ENCODE results near the gene TMEM175.

The TMEM175 gene

DNA sequence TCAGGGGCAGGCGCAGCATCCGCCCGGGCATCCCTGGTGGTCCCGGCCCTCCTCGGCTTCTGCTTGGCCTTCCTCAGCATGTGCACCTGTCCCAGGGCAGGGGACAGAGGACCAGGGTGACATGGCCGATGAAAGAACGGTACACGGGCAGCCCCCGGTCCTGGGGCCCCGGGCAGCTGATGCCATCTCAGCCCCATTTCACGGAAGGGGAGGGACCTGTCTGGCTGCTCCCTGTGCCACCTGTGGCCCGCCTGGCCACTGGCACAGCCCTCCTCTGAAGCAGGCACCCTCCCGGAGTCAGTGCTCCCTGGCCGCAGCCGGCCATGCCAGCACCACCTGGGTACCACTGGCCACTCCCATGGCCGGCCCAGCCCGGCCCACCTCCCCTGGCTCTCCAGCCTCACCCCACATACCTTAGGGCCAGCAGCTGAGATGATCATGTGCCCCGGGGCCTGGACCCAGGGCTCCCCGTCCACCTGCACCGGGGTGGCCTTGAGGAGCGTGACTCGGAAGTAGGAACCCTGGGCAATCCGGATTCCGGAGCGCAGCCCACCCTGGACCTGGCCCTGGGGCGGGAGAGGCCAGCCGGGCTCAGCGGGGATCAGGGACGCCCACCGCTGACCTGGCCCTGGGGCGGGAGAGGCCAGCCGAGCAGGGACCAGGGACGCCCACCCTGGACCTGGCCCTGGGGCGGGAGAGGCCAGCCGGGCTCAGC, 28.5 kb downstream of the TMEM175 start:
- DNase-seq, result no peak

DNA sequence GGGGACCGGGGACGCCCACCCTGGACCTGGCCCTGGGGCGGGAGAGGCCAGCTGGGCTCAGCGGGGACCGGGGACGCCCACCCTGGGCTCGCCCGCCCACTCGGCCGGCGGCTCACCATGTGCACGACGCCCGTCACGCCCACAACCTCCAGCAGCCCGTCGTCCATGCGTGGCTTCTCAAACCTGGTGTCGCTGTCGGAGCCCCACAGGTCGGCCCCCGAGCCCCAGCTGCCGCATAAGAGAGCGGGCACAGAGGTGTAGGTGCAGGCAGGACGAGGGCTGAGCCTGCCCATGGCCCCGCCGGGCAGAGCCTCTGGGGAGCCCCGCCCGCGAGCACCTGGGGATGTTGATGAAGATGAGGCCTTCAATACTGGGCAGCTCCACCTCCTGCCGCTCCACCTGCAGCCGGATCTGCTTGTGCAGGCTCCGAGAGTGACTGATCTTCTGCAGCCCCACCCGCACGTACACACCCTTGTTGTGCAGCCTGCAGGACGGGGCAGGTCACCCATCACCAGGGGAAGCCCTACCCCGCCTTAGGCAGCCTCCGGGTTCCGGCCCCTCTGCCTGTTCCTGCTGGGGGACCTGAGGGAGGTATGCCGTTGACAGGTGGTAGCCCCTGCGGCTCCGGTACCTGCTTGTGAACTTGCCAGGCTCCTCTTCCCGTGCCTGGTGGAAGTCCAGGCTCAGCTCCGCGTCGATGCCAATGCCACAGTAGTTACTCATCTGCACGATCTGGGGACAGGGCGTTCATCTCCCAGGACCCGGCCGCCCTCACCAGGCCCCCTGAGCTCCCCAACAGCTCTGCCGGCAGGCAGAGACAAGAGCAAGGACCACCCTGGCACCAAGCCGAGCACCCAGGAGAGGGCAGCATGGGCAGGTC, 29.3 kb downstream of the TMEM175 start:
- no peak for DNase-seq

GRCh38 chr4:962231-963208, 30.3 kb downstream of the TMEM175 start:
- DNase-seq, result no peak

DNA sequence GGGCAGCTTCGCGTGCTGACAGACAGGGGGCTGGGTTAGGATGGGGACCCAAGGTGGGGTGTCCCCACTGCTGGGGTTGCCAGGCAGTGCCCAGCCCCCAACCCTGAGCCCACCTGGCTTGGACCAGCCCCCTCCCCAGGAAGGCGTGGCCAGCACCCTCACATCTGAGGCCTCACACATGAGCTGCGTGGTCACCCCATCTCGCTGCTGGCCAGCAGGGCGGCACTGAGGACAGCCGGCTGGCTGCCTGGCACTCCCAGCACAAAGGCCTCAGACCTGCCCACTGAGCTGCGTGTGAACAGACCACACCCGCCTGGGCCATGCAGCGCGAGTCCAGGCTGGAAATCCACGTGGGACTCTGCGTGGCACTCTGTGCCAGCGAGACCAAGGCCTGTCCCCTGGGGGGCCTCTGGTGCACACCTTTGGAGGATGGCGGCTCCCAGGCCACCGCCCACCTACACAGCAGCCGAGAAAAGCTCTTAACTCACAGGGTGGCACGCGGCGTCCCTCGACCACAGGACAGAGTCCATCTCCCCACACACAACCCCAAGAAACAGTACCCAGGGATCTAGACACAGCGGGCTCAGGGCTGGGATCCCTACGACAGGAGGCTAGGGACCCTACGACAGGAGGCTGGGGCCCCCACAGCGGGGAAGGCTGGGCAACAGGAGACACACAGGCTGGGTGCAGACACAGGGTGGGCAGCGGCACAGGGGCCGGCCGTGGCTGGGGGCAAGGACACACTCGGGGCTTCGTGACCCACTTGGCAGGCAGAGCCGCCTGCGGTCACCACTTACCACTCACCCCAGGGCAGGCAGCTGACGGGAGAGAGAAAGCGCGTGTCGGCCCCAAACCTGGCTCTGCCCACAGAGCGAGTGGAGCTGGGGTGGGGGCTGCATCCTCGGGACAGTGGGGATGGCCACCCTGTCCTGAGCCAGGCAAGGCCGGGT, 31.3 kb downstream of the TMEM175 start:
- DNase-seq, result no peak

GRCh38 chr4:964346-965025, 32.2 kb downstream of the TMEM175 start:
- DNase-seq, result no peak

DNA sequence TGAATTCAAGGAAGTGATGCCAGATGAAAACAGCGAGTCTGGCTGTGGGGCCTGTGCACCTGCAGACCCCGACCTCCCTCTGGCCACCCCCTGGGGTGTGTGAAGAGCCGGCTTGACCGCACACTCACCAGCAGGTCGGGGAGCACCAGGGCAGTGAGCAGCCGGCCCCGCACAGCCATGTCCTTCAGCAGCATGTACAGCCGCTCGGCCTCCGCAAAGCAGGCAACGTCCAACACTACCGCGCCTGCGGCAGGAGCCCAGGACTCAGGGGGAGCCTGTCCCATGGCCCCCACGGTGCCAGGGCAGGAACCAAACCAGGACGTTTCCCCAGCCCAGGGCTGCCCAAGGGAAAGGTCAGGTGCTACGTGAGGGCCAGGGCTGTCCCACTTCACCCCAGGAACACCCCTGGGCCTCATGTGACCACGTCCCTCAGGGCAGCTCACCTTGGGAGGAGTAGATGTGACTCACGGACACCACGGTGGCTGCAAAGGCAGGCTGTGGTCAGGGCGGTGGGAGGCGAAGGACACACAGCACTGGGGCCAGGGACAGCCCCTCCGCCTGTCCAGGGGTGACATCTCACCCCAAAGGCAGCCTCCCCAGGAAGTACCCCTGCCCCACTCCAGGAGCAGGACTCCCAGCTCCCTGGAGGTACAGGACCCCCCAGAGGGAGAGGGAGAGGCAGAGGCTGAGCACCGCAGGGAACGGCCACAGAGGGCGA, 32.9 kb downstream of the TMEM175 start:
- DNase-seq, result no peak

DNA sequence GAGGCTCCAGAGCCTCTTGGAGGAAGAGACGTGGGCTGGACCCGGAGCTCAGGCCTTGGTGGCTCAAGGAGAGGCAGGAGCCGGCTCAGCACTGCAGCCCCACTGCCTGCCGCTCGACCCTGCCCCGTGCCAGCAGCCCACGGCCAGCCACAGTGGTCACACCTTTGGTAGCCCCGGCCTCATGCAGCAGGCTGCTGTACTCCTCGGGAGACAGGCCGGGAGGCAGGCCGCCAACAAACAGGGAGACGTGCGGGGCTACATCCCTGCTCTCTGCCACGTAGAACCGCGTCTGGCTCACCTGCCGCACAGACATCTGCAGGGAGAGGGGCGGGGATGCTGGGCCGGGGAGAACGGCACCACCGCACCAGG, 33.5 kb downstream of the TMEM175 start:
- DNase-seq, result no peak

DNA sequence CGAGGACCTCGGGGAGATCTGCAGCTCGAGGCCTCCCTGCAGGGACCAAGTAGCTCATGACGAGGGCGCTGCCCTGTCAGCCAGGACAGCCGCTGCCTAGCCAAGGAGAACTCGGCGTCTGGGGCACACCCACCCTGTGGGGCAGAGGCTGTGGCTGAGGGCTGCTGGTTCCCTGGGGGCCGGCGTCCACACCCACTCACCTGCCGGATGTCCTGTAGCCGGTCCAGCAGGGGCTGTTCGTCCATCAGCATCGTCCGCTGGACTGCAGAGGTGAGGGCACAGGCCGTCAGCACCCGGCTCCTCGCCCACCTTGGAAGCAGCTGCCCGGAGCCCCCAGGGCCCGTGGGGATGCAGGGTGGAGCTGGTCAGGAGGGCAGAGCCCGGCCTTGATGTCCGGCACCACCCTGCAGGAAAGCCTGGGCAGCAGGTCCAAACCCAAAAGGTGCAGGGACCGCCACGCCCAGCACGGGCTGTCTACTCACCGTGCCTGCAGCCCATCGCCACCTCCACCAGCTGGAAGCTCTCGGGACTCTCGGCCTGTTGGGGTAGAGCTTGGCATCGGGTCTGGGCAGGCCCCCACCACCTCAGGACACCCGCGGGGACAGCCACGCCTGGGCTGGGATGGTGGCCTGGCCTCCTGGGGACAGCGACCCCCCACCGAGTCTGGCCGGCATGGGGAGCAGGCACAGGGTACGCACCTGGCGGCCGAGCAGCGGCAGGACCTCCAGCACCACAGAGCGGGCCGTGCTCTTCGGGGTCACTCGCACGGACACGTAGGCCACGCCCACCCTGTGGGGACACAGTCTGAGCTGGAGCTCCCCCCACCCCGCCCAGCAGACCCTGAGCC, 34.2 kb downstream of the TMEM175 start:
- no peak for DNase-seq

- no peak for DNase-seq
These were observed 35.1 kb downstream of the TMEM175 start for GRCh38 chr4:967113-968104.

GRCh38 chr4:968221-968620, 36.0 kb downstream of the TMEM175 start:
- DNase-seq, result no peak

DNA sequence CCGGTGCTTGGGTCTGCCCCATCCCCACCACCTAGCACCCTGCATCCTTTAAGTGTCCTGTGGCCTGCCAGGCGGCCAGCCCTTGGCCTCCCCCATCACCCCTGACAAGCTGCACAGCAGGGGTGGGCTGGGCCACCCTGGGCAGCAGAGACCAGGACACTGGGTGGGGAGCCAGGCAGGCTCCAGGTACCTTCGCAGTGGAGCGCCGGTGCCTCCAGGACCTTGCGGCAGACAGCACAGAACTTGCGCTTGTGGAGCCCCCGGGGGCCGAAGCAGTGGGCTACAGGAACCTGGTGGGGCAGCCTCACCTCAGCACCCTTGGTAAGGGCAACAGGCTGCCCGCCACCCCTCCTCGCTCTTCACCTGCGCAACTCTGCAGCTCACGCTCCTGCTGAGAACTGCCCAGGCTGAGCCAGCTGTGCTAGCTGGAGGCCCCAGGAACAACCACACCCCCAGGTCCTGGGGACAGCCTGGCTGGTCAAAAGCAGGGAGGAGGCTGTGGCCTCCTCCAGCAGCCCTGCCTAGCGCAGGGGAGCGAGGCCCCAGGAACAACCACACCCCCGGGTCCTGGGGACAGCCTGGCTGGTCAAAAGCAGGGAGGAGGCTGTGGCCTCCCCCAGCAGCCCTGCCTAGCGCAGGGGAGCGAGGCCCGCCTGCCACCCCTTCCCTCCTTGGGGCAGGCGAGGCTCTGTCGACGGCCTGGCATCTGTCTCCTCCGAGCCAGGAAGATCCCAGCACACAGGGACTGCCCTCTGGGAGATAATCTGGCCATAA, 36.5 kb downstream of the TMEM175 start:
- no peak for DNase-seq

- no peak for DNase-seq
These were observed 37.9 kb downstream of the TMEM175 start for GRCh38 chr4:970046-970745.

DNA sequence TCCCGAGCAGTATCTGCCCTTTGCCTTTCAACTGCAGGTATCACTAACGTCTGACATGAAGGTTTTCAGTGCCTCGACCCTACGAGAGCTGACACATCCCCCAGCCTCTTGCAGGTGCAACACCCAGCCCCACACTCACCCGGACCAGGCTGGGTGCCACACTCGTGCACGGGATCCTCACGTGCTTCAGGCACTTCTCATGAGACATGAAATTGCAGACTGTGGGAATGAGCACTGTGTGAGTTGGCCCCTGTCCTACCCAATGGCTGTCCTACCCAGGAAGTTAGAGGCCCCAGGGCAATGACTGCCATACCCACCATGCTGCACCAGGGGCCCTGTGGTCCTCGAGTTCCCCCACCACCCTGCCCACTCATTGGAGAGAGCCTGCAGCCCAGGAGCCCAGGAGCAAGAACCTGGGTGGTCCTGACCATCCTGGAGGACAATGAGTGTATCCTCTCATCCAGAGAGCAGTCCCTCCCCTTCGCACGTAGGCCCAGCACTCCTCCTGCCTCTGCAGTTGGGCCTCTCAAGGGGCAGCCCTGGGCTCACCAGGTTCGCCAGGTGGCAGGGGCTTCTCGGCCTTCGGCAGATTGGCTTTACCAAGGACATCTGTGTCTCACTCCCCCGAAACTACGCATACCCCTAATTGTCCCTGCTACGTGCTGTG, 38.7 kb downstream of the TMEM175 start:
- no peak for DNase-seq

GRCh38 chr4:971666-972500, 39.6 kb downstream of the TMEM175 start:
- no peak for DNase-seq

All from NCI-H2227 treated with DMSO at 0.1 percent for 48 hours (cell line).